Measurements from ENCODE around the gene MPDU1. TPM values are rescaled to one million over a fixed set of nuclear protein-coding genes. Genes with fewer than 3 reads are reported as not detected.
A peak's percentile ranks its signal among the peaks of the same experiment; 100 is the strongest.
"Not testable (repeated sequence)": the region's sequence is repeated elsewhere in the genome, so short reads cannot be mapped to it uniquely, and the experiment has no call there.

Gene MPDU1
- total RNA-seq, 1 donor from 2014 or later: 55.3 TPM

DNA sequence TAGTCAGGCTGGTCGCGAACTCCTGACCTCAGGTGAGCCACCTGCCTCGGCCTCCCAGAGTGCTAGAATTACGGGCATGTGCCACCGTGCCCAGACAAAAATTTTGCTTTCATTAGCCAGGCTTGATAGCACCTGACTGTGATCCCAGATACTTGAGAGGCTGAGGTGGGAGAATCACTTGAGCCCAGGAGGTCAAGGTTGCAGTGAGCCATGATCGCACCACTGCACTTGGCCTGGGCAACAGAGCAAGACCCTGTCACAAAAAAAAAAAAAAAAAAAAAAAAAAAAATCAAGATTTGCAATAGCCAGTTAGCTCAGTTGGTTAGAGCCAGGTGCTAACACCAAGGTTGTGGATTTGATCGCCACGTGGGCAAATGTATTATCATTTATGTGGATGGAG lies 37.2 kb downstream of the MPDU1 start:
- Histone ChIP-seq H3K36me3 (peaks cover 5% of the 10 kb centered on the region), H3K4me1 (no peaks in the 10 kb centered on the region), H3K4me3 (no peak overlapping the region), H3K27me3 (ENCODE audit: low read depth) (no peaks in the 10 kb centered on the region), H3K27ac (no peak overlapping the region), H3K9me3 (no peaks in the 10 kb centered on the region)
- TF ChIP-seq CTCF (IDR thresholded peaks at IDR 0.05): no peak
- ATAC-seq (no peak), DNase-seq (no peak)
- intact Hi-C loops (cut with DNase I): no loop called here

GRCh38 chr17:7623661-7624060 lies 40.0 kb downstream of the MPDU1 start:
- ATAC-seq (no peak), DNase-seq (no peak)
- H3K9me3 ChIP-seq: no peaks in the 10 kb centered on the region
- peaks cover 12% of the 10 kb centered on the region for H3K36me3 ChIP-seq
- H3K27ac ChIP-seq: no peak overlapping the region
- H3K4me1 ChIP-seq: peaks cover 17% of the 10 kb centered on the region
- no peak for TF ChIP-seq CTCF (IDR thresholded peaks at IDR 0.05)
- H3K4me3 ChIP-seq: no peak overlapping the region
- H3K27me3 ChIP-seq (ENCODE audit: low read depth): no peaks in the 10 kb centered on the region
- intact Hi-C loops (cut with DNase I): no loop called here

DNA sequence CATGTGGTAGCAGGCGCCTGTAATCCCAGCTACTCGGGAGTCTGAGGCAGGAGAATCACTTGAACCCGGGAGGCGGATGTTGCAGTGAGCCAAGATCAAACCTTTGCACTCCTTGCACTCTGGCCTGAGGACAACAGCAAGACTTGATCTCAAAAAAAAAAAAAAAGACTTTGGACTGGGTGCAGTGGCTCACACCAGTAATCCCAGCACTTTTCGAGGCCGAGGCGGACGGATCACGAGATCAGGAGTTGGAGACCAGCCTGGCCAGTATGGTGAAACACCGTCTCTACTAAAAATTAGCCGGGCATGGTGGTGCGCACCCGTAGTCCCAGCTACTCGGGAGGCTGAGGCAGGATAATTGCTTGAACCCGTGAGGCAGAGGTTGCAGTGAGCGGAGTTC lies 42.1 kb downstream of the MPDU1 start:
- H3K27ac ChIP-seq; H3K9me3 ChIP-seq; intact Hi-C loops (cut with DNase I); H3K27me3 ChIP-seq (ENCODE audit: low read depth); H3K4me3 ChIP-seq; ATAC-seq; DNase-seq: not testable (repeated sequence)
- Histone ChIP-seq H3K36me3 (peaks cover 12% of the 10 kb centered on the region), H3K4me1 (peaks cover 17% of the 10 kb centered on the region)

- H3K36me3 ChIP-seq: peaks cover 12% of the 10 kb centered on the region
- H3K4me1 ChIP-seq: peaks cover 17% of the 10 kb centered on the region
- no peaks in the 10 kb centered on the region for H3K9me3 ChIP-seq
- peak overlapping the region; percentile 93 for H3K27ac ChIP-seq
- no peak for TF ChIP-seq CTCF (IDR thresholded peaks at IDR 0.05)
- H3K4me3 ChIP-seq: peak overlapping the region; percentile 78
- DNase-seq (peak; percentile 66), ATAC-seq (peak; percentile 6 to 18)
- no peaks in the 10 kb centered on the region for H3K27me3 ChIP-seq (ENCODE audit: low read depth)
- intact Hi-C loops (cut with DNase I): no loop called here
These were observed 42.7 kb downstream of the MPDU1 start for GRCh38 chr17:7626307-7626706.

DNA sequence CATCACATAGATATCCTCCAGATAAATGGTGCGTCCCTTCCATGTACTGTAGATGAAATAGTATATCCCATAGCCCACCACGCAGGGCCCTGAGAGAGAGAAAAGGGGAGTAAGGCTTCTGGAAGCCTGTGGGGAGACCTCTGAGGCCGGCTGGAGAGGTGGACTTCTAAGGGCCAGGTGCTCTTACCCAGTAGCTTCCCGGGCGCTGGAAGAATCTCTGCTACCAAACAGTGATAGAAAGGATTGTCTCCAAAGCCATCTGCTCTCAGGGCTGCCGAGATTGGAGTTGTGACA lies 43.3 kb downstream of the MPDU1 start:
- Histone ChIP-seq H3K27ac (peak overlapping the region; percentile 93), H3K36me3 (peaks cover 12% of the 10 kb centered on the region), H3K9me3 (no peaks in the 10 kb centered on the region), H3K4me3 (peak overlapping the region; percentile 78), H3K4me1 (peaks cover 17% of the 10 kb centered on the region), H3K27me3 (ENCODE audit: low read depth) (no peaks in the 10 kb centered on the region)
- intact Hi-C loops (cut with DNase I): no loop called here
- ATAC-seq (no peak), DNase-seq (no peak)
- TF ChIP-seq CTCF (IDR thresholded peaks at IDR 0.05): no peak

DNA sequence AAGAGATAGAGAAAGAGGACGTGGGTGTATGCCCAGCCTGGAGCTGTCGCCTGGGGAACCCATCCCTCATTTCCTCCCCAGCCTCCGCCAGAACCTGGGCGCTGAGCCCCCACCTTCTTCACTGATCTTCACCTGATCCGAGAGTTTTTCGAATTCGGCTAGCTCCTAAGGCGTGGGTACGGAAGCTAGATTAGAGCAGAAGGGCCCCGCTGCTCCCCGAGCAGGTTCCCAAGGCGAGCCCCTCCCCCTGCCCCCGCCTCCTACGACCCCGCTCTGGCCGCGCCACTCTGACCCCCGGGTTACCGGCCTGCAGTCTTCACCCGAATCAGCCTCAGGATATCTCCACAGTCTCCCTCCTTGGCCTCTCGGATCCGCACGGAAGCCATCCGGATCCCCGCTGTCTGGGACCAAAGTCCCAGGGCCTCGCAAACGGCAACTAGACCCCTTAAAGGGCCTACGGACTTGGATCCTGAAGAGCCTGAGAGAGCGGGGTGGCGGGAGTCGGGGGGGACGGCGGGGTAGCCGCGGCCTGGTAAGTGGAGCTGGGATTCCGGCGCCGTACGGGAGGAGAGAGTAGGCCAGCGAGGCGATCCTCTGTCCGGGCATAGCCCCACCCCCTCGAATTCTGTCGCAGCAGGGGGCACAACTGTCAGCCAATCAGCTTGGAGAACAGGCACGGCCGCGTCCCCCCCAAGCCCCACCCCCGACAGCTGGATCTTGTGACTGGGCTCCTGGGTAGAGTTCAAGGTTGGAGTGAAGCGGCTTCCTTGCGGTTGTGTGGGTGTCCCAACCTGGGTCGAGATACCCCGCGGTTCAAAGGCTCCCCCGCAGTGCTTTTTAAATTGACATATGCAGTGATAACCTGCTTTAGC lies 43.8 kb downstream of the MPDU1 start, which contains the start of gene SAT2:
Gene SAT2 (minus strand): TSS at position 572 of the 872 bp plus-strand sequence. CDS start 186 bp downstream, at position 386.
- Histone ChIP-seq H3K4me3 (peak within 1 kb of the TSS; percentile 78), H3K27ac (peak within 1 kb of the TSS; percentile 93), H3K4me1 (peaks cover 17% of the 10 kb centered on the region), H3K27me3 (ENCODE audit: low read depth) (no peaks in the 10 kb centered on the region), H3K9me3 (no peaks in the 10 kb centered on the region), H3K36me3 (peaks cover 12% of the 10 kb centered on the region)
- DNase-seq: peak; percentile 95
- ATAC-seq: peak; percentile 98 to 99
- intact Hi-C loops (cut with DNase I): no loop called here
- TF ChIP-seq CTCF (IDR thresholded peaks at IDR 0.05): no peak
